Vagina (tissue), 2 donors: ENCODE measurements around the gene MEIKIN. TPM values are rescaled to one million over a fixed set of nuclear protein-coding genes. Genes with fewer than 3 reads are reported as not detected.

Experiments used
- DNase-seq, 2 donors: peaks; one replicate each; pipeline ENCODE4 v3.0.0-alpha.2; 2017; ENCODE audit errors: extremely low spot score in 2 of 2
- H3K27ac ChIP-seq: fragments of 200-600 bp; sonication (generic); one replicate; pipeline ENCODE4 v1.5.1; 2019
- H3K27me3 ChIP-seq: fragments of 200-600 bp; sonication (generic); one replicate; pipeline ENCODE4 v1.5.1; 2019
- H3K36me3 ChIP-seq, 2 donors: fragments of 200-600 bp; sonication (generic); one replicate each; pipeline ENCODE4 v1.5.1; 2017 to 2019
- H3K4me1 ChIP-seq: fragments of 200-600 bp; sonication (generic); one replicate; pipeline ENCODE4 v1.5.1; 2019
- H3K4me3 ChIP-seq, 2 donors: fragments of 200-600 bp; sonication (generic); 1 replicate in 1 of 2; 2 replicates in 1 of 2; pipeline ENCODE4 v1.5.1; 2016 to 2019
- H3K9me3 ChIP-seq: fragments of 200-600 bp; sonication (generic); one replicate; pipeline ENCODE4 v1.5.1; 2019
- CTCF ChIP-seq, 3 experiments: fragments of 450-650 bp in 2 of 3; fragments of 200-600 bp in 1 of 3; sonication (generic) in 1 of 3; IDR thresholded peaks; one replicate each; pipeline ENCODE4 v1.5.1; 2017 to 2019; ENCODE audit warnings: antibody characterized with exemption in 3 of 3, mild to moderate bottlenecking in 2 of 3, moderate library complexity in 2 of 3
- POLR2A ChIP-seq, 2 donors: fragments of 450-650 bp; IDR thresholded peaks; one replicate each; pipeline ENCODE4 v1.6.1; 2017; ENCODE audit warnings: antibody characterized with exemption in 2 of 2, mild to moderate bottlenecking in 2 of 2, moderate library complexity in 2 of 2
- POLR2AphosphoS5 ChIP-seq, 2 donors: sonication (generic); formaldehyde crosslinking; IDR thresholded peaks; one replicate each; pipeline ENCODE4 v1.9.0; 2017; ENCODE audit warnings: antibody characterized with exemption in 2 of 2, mild to moderate bottlenecking in 2 of 2, low read depth in 1 of 2; ENCODE audit not compliant: insufficient read depth in 1 of 2
- intact Hi-C: fragments of 100-400 bp; cut with DNase I; formaldehyde crosslinking; loops from one replicate; pipeline ENCODE4 v1.15.1; 2023
- total RNA-seq: library from RNA; depleted of rRNA; stranded (reverse); fragments of >200 nt; gene quantifications from one replicate; pipeline ENCODE4 v1.2.3, GENCODE V29; 2016

The MEIKIN gene
- total RNA-seq, 1 donor from 2014 or later = not detected

GRCh38 chr5:131987251-131987650, 41.8 kb upstream of the MEIKIN start:
- no peaks in the 10 kb centered on the region for H3K27me3 ChIP-seq
- H3K9me3 ChIP-seq = no peaks in the 10 kb centered on the region
- no peak overlapping the region for H3K27ac ChIP-seq
- no peak for DNase-seq
- TF ChIP-seq POLR2AphosphoS5 (IDR thresholded peaks at IDR 0.05; ENCODE audit: insufficient read depth in 1 of 2, low read depth in 1 of 2) (no peak), CTCF (IDR thresholded peaks at IDR 0.05) (no peak), POLR2A (IDR thresholded peaks at IDR 0.05) (no peak)
- H3K36me3 ChIP-seq = no peaks in the 10 kb centered on the region
- H3K4me3 ChIP-seq = no peak overlapping the region
- H3K4me1 ChIP-seq = no peaks in the 10 kb centered on the region
- intact Hi-C loops = no loop called here

- H3K9me3 ChIP-seq = no peaks in the 10 kb centered on the region
- no peaks in the 10 kb centered on the region for H3K27me3 ChIP-seq
- TF ChIP-seq POLR2A (IDR thresholded peaks at IDR 0.05) (no peak), POLR2AphosphoS5 (IDR thresholded peaks at IDR 0.05; ENCODE audit: insufficient read depth in 1 of 2, low read depth in 1 of 2) (no peak), CTCF (IDR thresholded peaks at IDR 0.05) (no peak)
- no peak overlapping the region for H3K4me3 ChIP-seq
- intact Hi-C loops = no loop called here
- DNase-seq = no peak
- no peaks in the 10 kb centered on the region for H3K4me1 ChIP-seq
- H3K27ac ChIP-seq = no peak overlapping the region
- H3K36me3 ChIP-seq = no peaks in the 10 kb centered on the region
Measured at GRCh38 chr5:131986161-131986912, 40.9 kb upstream of the MEIKIN start.

- no peak for DNase-seq
- TF ChIP-seq CTCF (IDR thresholded peaks at IDR 0.05) = no peak
- no peak for TF ChIP-seq POLR2A (IDR thresholded peaks at IDR 0.05)
- TF ChIP-seq POLR2AphosphoS5 (IDR thresholded peaks at IDR 0.05; ENCODE audit: insufficient read depth in 1 of 2, low read depth in 1 of 2) = no peak
- no peaks in the 10 kb centered on the region for H3K27me3 ChIP-seq
- intact Hi-C loops = no loop called here
- H3K4me1 ChIP-seq = no peaks in the 10 kb centered on the region
- no peak overlapping the region for H3K27ac ChIP-seq
- no peaks in the 10 kb centered on the region for H3K9me3 ChIP-seq
- H3K4me3 ChIP-seq = no peak overlapping the region
- H3K36me3 ChIP-seq = no peaks in the 10 kb centered on the region
Measured at GRCh38 chr5:131984956-131985665, 39.6 kb upstream of the MEIKIN start.

GRCh38 chr5:131983244-131983771, 37.8 kb upstream of the MEIKIN start:
- Histone ChIP-seq H3K4me3 (no peak overlapping the region), H3K4me1 (no peaks in the 10 kb centered on the region), H3K36me3 (no peaks in the 10 kb centered on the region), H3K27me3 (no peaks in the 10 kb centered on the region), H3K9me3 (no peaks in the 10 kb centered on the region), H3K27ac (no peak overlapping the region)
- no peak for DNase-seq
- intact Hi-C loops = no loop called here
- TF ChIP-seq POLR2A (IDR thresholded peaks at IDR 0.05) (no peak), POLR2AphosphoS5 (IDR thresholded peaks at IDR 0.05; ENCODE audit: insufficient read depth in 1 of 2, low read depth in 1 of 2) (no peak), CTCF (IDR thresholded peaks at IDR 0.05) (no peak)

GRCh38 chr5:131981516-131981915, 36.1 kb upstream of the MEIKIN start:
- Histone ChIP-seq H3K36me3 (no peaks in the 10 kb centered on the region), H3K4me1 (no peaks in the 10 kb centered on the region), H3K4me3 (no peak overlapping the region), H3K27me3 (no peaks in the 10 kb centered on the region), H3K27ac (no peak overlapping the region), H3K9me3 (no peaks in the 10 kb centered on the region)
- DNase-seq = no peak
- TF ChIP-seq POLR2AphosphoS5 (IDR thresholded peaks at IDR 0.05; ENCODE audit: insufficient read depth in 1 of 2, low read depth in 1 of 2) (no peak), CTCF (IDR thresholded peaks at IDR 0.05) (no peak), POLR2A (IDR thresholded peaks at IDR 0.05) (no peak)
- intact Hi-C loops = no loop called here
